Kidney (tissue), 14 donors: Measurements from ENCODE around the gene CFAP221. TPM values are rescaled to one million over a fixed set of nuclear protein-coding genes. Genes with fewer than 3 reads are reported as not detected.

Experiments
- DNase-seq, 5 donors: peaks; one replicate each; pipeline ENCODE4 v3.0.0-alpha.2; 2013 to 2020
- FAIRE-seq: peaks from 2 replicates; lab custom pipeline; 2012; peaks lifted over from hg19 to GRCh38; lab: Jason Lieb, UNC
- H3K27ac ChIP-seq, 2 donors: one replicate each; pipeline ENCODE4 v1.7.0; 2013; ENCODE audit warnings: low read depth in 2 of 2, low read length in 2 of 2, inconsistent platforms in 1 of 2
- H3K27me3 ChIP-seq: one replicate; pipeline ENCODE4 v1.7.1; 2013; ENCODE audit warnings: low read length, inconsistent platforms; ENCODE audit not compliant: control insufficient read depth, insufficient read depth
- H3K36me3 ChIP-seq, 3 donors: one replicate each; pipeline versions ENCODE4 v1.7.0 to v1.7.1; 2013; ENCODE audit warnings: low read length in 3 of 3, control low read depth in 1 of 3, inconsistent platforms in 1 of 3; ENCODE audit not compliant: insufficient read depth in 3 of 3, control insufficient read depth in 2 of 3
- H3K4me1 ChIP-seq, 3 donors: one replicate each; pipeline versions ENCODE4 v1.7.0 to v1.7.1; 2013; ENCODE audit warnings: low read length in 3 of 3, inconsistent platforms in 1 of 3, low read depth in 1 of 3; ENCODE audit not compliant: control insufficient read depth in 2 of 3, insufficient read depth in 2 of 3
- H3K4me3 ChIP-seq, 3 donors: one replicate each; pipeline versions ENCODE4 v1.7.0 to v1.8.1; 2013; ENCODE audit warnings: low read length in 3 of 3, control low read depth in 1 of 3, inconsistent platforms in 1 of 3
- H3K9ac ChIP-seq, 3 donors: one replicate each; pipeline versions ENCODE4 v1.7.0 to v1.7.1; 2013; ENCODE audit warnings: low read length in 3 of 3, control low read depth in 1 of 3, inconsistent platforms in 1 of 3
- H3K9me3 ChIP-seq, 3 donors: one replicate each; pipeline versions ENCODE4 v1.7.0 to v1.7.1; 2013; ENCODE audit warnings: low read length in 3 of 3, control low read depth in 1 of 3, inconsistent platforms in 1 of 3; ENCODE audit not compliant: control insufficient read depth in 2 of 3, insufficient read depth in 1 of 3
- CTCF ChIP-seq: IDR thresholded peaks from 3 replicates; pipeline ENCODE4 v1.5.1; 2012; ENCODE audit warnings: mild to moderate bottlenecking, moderate library complexity, borderline replicate concordance; ENCODE audit not compliant: insufficient read depth; ENCODE audit errors: extremely low read depth
- intact Hi-C: fragments of 100-400 bp; cut with DNase I; formaldehyde crosslinking; loops from one replicate; pipeline ENCODE4 v1.11.1; 2022
- polyA plus RNA-seq: library from polyadenylated mRNA; stranded (reverse); fragments of 350-450 nt; fragmentation: Illumina TruSeq; extraction: RNeasy Lipid Tissue Mini Kit (QIAGEN cat#74804); gene quantifications from one replicate; pipeline ENCODE4 v1.2.3, GENCODE V29; 2014; ENCODE audit warnings: low read depth, low replicate concordance; ENCODE audit not compliant: insufficient read depth
- total RNA-seq: library from RNA; stranded (reverse); fragmentation: NEBNext Ultra II Directional; extraction: Animal tissue kit (Norgen Biotek cat#: 25700); gene quantifications from one replicate; pipeline ENCODE4 v1.2.1, GENCODE V29; 2021
- donor health status: control.
- donor health status: control.
- donor health status: control.
- donor health status: control.
- donor health status: control.
- donor health status: DM: yes; HTN: yes; CAD: no.
- donor health status: Normal renal cell carcinoma (clear cell type).

CFAP221 gene
- total and polyA plus RNA-seq, 2 donors from 2014 or later, result 15.9 to 58.7 TPM

DNA sequence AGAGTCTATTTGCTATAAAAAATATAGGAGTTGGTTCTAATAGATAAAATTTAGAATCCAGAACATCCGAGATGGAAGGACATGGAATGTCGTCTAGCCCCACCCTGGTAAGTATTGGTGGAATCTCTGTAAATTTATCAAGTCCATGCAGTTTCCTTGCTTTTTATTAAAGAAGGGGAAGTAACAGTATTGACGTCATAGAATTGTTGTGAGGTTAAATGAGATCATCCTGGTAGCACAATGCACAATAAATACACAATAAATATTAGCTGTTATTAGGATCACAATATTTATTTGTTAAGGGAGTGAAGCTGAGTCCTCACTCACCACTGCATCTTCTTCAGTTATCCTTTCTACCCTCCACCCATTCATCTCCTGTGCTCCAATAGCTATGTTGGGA is 118.0 kb downstream of the CFAP221 start:
- intact Hi-C loops, result no loop called here
- no peak overlapping the region for H3K9ac ChIP-seq
- H3K4me1 ChIP-seq, result no peaks in the 10 kb centered on the region
- no peaks in the 10 kb centered on the region for H3K27me3 ChIP-seq
- no peaks in the 10 kb centered on the region for H3K36me3 ChIP-seq
- no peaks in the 10 kb centered on the region for H3K9me3 ChIP-seq
- H3K27ac ChIP-seq, result no peak overlapping the region
- TF ChIP-seq CTCF, result no peak
- no peak for DNase-seq
- no peak for FAIRE-seq
- H3K4me3 ChIP-seq, result no peak overlapping the region

DNA sequence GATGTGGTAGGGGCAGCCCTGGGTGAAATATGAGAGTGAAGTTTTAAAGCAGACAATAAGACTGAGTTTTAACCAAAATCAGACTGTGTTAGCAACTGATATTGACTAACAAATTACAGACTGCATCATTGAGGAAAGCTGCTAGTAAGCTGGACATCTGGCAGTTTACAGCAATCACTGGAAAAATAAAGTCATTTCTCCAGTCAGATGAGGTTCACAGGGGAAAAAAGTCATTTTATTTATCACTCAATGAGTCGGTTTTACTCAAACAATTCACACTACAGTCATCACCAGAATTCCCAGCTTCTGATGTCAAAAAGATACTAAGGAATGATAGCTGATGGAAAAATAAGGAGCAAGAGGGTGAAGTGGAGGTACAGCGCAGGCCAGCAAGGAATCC is 124.3 kb downstream of the CFAP221 start:
- Histone ChIP-seq H3K4me1 (no peaks in the 10 kb centered on the region), H3K9ac (no peak overlapping the region), H3K27me3 (no peaks in the 10 kb centered on the region), H3K9me3 (no peaks in the 10 kb centered on the region), H3K36me3 (no peaks in the 10 kb centered on the region), H3K27ac (no peak overlapping the region), H3K4me3 (no peak overlapping the region)
- DNase-seq (no peak), FAIRE-seq (no peak)
- TF ChIP-seq CTCF, result no peak
- intact Hi-C loops, result no loop called here

DNA sequence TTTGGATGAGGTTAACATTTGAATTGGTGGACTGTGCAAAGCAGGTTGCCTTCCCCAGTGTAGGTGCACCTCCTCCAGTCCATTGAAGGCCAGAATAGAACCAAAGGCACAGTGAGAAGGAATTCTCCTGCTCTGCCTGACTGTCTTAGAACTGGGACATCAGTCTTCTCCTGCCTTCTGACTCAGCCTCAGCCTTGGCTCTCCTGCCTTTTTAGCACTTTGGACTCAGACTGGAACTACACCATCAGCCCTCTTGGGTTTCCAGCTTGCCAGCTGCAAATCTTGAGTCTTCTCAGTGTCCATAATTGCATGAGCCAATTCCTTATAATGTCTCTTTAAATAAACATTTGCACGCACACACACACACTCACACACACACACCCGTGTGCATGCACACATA is 126.8 kb downstream of the CFAP221 start:
- Histone ChIP-seq H3K4me1 (no peaks in the 10 kb centered on the region), H3K4me3 (no peak overlapping the region), H3K27ac (no peak overlapping the region), H3K9me3 (no peaks in the 10 kb centered on the region), H3K36me3 (no peaks in the 10 kb centered on the region), H3K9ac (no peak overlapping the region), H3K27me3 (no peaks in the 10 kb centered on the region)
- TF ChIP-seq CTCF, result no peak
- FAIRE-seq (no peak), DNase-seq (no peak)
- intact Hi-C loops, result no loop called here

DNA sequence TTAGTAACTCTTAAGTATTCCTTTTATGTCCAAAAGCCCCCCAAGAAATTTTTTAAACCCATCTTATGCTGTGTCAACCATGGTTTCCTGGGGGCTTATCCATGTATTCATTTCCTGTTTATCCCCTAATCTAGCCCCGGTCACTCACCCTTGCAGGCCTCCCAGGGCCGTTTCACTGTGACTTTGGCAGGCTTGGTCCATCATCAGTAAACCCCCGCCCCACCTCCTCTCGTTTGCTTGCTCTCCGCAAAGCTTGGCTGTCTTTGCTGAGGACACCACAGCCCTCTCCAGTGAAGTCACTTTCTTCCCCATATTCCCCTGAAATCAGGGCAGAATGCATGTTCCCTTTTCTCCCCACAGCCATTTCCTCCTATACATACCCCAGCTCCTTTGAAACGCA is 127.5 kb downstream of the CFAP221 start:
- Histone ChIP-seq H3K4me3 (no peak overlapping the region), H3K9ac (no peak overlapping the region), H3K27ac (no peak overlapping the region), H3K36me3 (no peaks in the 10 kb centered on the region), H3K27me3 (no peaks in the 10 kb centered on the region), H3K9me3 (no peaks in the 10 kb centered on the region), H3K4me1 (no peaks in the 10 kb centered on the region)
- DNase-seq (no peak), FAIRE-seq (no peak)
- intact Hi-C loops, result no loop called here
- no peak for TF ChIP-seq CTCF
